Liver (tissue), 9 donors: ENCODE results near the gene MR1. TPM values are rescaled to one million over a fixed set of nuclear protein-coding genes. Genes with fewer than 3 reads are reported as not detected.

Source experiments
- DNase-seq: peaks from one replicate; pipeline ENCODE4 v3.0.0-alpha.2; 2017; ENCODE audit warnings: low spot score
- H3K27ac ChIP-seq, 2 donors: one replicate each; pipeline ENCODE4 v1.7.0; 2013; ENCODE audit warnings: inconsistent platforms in 2 of 2, low read length in 2 of 2, control low read depth in 1 of 2, low read depth in 1 of 2, mild to moderate bottlenecking in 1 of 2
- H3K27me3 ChIP-seq, 4 donors: one replicate each; pipeline versions ENCODE4 v1.6.1 to v1.7.0; 2013; ENCODE audit warnings: low read length in 3 of 4, inconsistent platforms in 1 of 4, mild to moderate bottlenecking in 1 of 4, moderate library complexity in 1 of 4; ENCODE audit not compliant: control insufficient read depth in 4 of 4, insufficient read depth in 4 of 4
- H3K36me3 ChIP-seq, 4 donors: one replicate each; pipeline versions ENCODE4 v1.6.1 to v1.7.0; 2013; ENCODE audit warnings: low read length in 3 of 4, mild to moderate bottlenecking in 3 of 4, low read depth in 1 of 4, moderate library complexity in 1 of 4; ENCODE audit not compliant: control insufficient read depth in 4 of 4, insufficient read depth in 3 of 4
- H3K4me1 ChIP-seq, 4 donors: one replicate each; pipeline versions ENCODE4 v1.6.1 to v1.7.0; 2013; ENCODE audit warnings: low read length in 3 of 4, mild to moderate bottlenecking in 3 of 4, moderate library complexity in 1 of 4; ENCODE audit not compliant: control insufficient read depth in 4 of 4, insufficient read depth in 4 of 4
- H3K4me3 ChIP-seq, 3 donors: one replicate each; pipeline versions ENCODE4 v1.6.1 to v1.7.0; 2013; ENCODE audit warnings: low read length in 3 of 3, control low read depth in 1 of 3, low read depth in 1 of 3, mild to moderate bottlenecking in 1 of 3
- H3K9ac ChIP-seq, 2 donors: one replicate each; pipeline ENCODE4 v1.7.0; 2013; ENCODE audit warnings: low read length in 2 of 2, mild to moderate bottlenecking in 2 of 2, moderate library complexity in 2 of 2, control low read depth in 1 of 2, low read depth in 1 of 2
- H3K9me3 ChIP-seq, 4 donors: one replicate each; pipeline versions ENCODE4 v1.6.1 to v1.7.0; 2013; ENCODE audit warnings: low read length in 3 of 4; ENCODE audit not compliant: control insufficient read depth in 4 of 4
- CTCF ChIP-seq: fragments of 150-350 bp; IDR thresholded peaks from 2 replicates; pipeline ENCODE4 v1.5.1; 2017; ENCODE audit warnings: improper control_type of control experiment, low read depth, low read length; ENCODE audit not compliant: missing input control
- EGR1 ChIP-seq, 2 donors: IDR thresholded peaks; 2 replicates each; pipeline ENCODE4 v1.6.1; 2016 to 2018; ENCODE audit warnings: antibody characterized with exemption in 2 of 2, low read depth in 2 of 2
- FOXA1 ChIP-seq: IDR thresholded peaks from 2 replicates; pipeline ENCODE4 v1.6.1; 2016; ENCODE audit warnings: antibody characterized with exemption
- FOXA2 ChIP-seq: IDR thresholded peaks from 2 replicates; pipeline ENCODE4 v1.6.1; 2016; ENCODE audit warnings: antibody characterized with exemption
- GABPA ChIP-seq, 2 donors: IDR thresholded peaks in 1 of 2; conservative IDR thresholded peaks in 1 of 2; 2 replicates each; pipeline ENCODE4 v1.6.1; 2016; ENCODE audit warnings: antibody characterized with exemption in 2 of 2, mild to moderate bottlenecking in 1 of 2, moderate library complexity in 1 of 2
- HNF4A ChIP-seq, 2 donors: conservative IDR thresholded peaks; 2 replicates each; pipeline ENCODE4 v1.6.1; 2016; ENCODE audit warnings: antibody characterized with exemption in 2 of 2, mild to moderate bottlenecking in 2 of 2
- HNF4G ChIP-seq: IDR thresholded peaks from 2 replicates; pipeline ENCODE4 v1.6.1; 2016; ENCODE audit warnings: antibody characterized with exemption
- JUND ChIP-seq, 2 donors: IDR thresholded peaks; 2 replicates each; pipeline ENCODE4 v1.6.1; 2016; ENCODE audit warnings: antibody characterized with exemption in 2 of 2
- NR2F2 ChIP-seq: IDR thresholded peaks from 2 replicates; pipeline ENCODE4 v1.6.1; 2016; ENCODE audit warnings: antibody characterized with exemption
- RXRA ChIP-seq, 2 donors: IDR thresholded peaks; 2 replicates each; pipeline ENCODE4 v1.6.1; 2017 to 2018; ENCODE audit warnings: antibody characterized with exemption in 2 of 2, mild to moderate bottlenecking in 1 of 2
- SP1 ChIP-seq: IDR thresholded peaks from 2 replicates; pipeline ENCODE4 v1.6.1; 2018; ENCODE audit warnings: antibody characterized with exemption, mild to moderate bottlenecking
- TAF1 ChIP-seq: conservative IDR thresholded peaks from 2 replicates; pipeline ENCODE4 v1.6.1; 2016; ENCODE audit warnings: antibody characterized with exemption, mild to moderate bottlenecking
- YY1 ChIP-seq: IDR thresholded peaks from 2 replicates; pipeline ENCODE4 v1.6.1; 2016; ENCODE audit warnings: antibody characterized with exemption, mild to moderate bottlenecking
- WGBS: extraction: QIAGEN DNeasy Blood & Tissue Kit; methylation state at CpG from one replicate; pipeline ENCODE4 v1.1.7; 2013; 5-methylcytosine and 5-hydroxymethylcytosine counted together
- polyA plus RNA-seq, 2 donors: library from polyadenylated mRNA; stranded (reverse) in 1 of 2; unstranded in 1 of 2; fragments of 200-250 nt in 1 of 2; fragments of >200 nt in 1 of 2; fragmentation: Nextera tagmentation in 1 of 2; extraction: Ambion mirVana in 1 of 2; gene quantifications; one replicate each; pipeline versions ENCODE4 v1.2.1 to v1.2.3, GENCODE V29; 2013 to 2015
- total RNA-seq, 2 donors: library from RNA; depleted of rRNA; stranded (reverse); fragments of >200 nt; gene quantifications; one replicate each; pipeline ENCODE4 v1.2.3, GENCODE V29; 2014
- TF ChIP-seq, protein P1 (sequence below): IDR thresholded peaks from 2 replicates; pipeline ENCODE4 v1.6.1; 2016; ENCODE audit warnings: antibody characterized with exemption
- TF ChIP-seq, protein P2 (sequence below): IDR thresholded peaks from 2 replicates; pipeline ENCODE4 v1.6.1; 2016; ENCODE audit warnings: antibody characterized with exemption, mild to moderate bottlenecking
- TF ChIP-seq, protein P3 (sequence below): IDR thresholded peaks from 2 replicates; pipeline ENCODE4 v1.6.1; 2016; ENCODE audit warnings: antibody characterized with exemption
- donor health status: healthy.
- donor health status: healthy.
- donor health status: healthy.
- donor health status: healthy.
- donor health status: healthy.

MR1 gene
- total and polyA plus RNA-seq, 4 donors, result 5.5 to 8.1 (median 6.1) TPM

GRCh38 chr1:181090641-181091126 lies 56.9 kb downstream of the MR1 start:
- H3K4me1 ChIP-seq, result peaks cover 0 to 35% (median 16%) of the 10 kb centered on the region in 4 donors
- DNase-seq, result no peak

More at GRCh38 chr1:181090641-181091126, 56.9 kb downstream of the MR1 start:
- H3K4me3 ChIP-seq, result peak overlapping the region; percentile 72 to 86 (median 75)
- H3K36me3 ChIP-seq, result no peaks in the 10 kb centered on the region
- peak overlapping the region; percentile 72 to 97 for H3K9ac ChIP-seq
- no peaks in the 10 kb centered on the region for H3K27me3 ChIP-seq
- WGBS, result 23% methylated on average over 9 of the region's 9 CpGs
- peak overlapping the region; percentile 79 to 89 for H3K27ac ChIP-seq
- TF ChIP-seq SP1 (no peak), EGR1 (IDR thresholded peaks at IDR 0.05; ENCODE audit: low read depth in 2 of 2) (no peak), RXRA (IDR thresholded peaks at IDR 0.05) (no peak), JUND (IDR thresholded peaks at IDR 0.05) (no peak), GABPA (IDR thresholded peaks at IDR 0.05 in 1 of 2, conservative IDR thresholded peaks at IDR 0.05 in 1 of 2) (no peak), FOXA1 (no peak), YY1 (no peak), HNF4A (conservative IDR thresholded peaks at IDR 0.05) (no peak), NR2F2 (no peak), FOXA2 (no peak), TAF1 (no peak), HNF4G (no peak), CTCF (no peak)
- TF ChIP-seq, protein P1, sequence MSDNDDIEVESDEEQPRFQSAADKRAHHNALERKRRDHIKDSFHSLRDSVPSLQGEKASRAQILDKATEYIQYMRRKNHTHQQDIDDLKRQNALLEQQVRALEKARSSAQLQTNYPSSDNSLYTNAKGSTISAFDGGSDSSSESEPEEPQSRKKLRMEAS, result no peak
- TF ChIP-seq, protein P2, sequence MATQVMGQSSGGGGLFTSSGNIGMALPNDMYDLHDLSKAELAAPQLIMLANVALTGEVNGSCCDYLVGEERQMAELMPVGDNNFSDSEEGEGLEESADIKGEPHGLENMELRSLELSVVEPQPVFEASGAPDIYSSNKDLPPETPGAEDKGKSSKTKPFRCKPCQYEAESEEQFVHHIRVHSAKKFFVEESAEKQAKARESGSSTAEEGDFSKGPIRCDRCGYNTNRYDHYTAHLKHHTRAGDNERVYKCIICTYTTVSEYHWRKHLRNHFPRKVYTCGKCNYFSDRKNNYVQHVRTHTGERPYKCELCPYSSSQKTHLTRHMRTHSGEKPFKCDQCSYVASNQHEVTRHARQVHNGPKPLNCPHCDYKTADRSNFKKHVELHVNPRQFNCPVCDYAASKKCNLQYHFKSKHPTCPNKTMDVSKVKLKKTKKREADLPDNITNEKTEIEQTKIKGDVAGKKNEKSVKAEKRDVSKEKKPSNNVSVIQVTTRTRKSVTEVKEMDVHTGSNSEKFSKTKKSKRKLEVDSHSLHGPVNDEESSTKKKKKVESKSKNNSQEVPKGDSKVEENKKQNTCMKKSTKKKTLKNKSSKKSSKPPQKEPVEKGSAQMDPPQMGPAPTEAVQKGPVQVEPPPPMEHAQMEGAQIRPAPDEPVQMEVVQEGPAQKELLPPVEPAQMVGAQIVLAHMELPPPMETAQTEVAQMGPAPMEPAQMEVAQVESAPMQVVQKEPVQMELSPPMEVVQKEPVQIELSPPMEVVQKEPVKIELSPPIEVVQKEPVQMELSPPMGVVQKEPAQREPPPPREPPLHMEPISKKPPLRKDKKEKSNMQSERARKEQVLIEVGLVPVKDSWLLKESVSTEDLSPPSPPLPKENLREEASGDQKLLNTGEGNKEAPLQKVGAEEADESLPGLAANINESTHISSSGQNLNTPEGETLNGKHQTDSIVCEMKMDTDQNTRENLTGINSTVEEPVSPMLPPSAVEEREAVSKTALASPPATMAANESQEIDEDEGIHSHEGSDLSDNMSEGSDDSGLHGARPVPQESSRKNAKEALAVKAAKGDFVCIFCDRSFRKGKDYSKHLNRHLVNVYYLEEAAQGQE, result no peak
- TF ChIP-seq, protein P3, sequence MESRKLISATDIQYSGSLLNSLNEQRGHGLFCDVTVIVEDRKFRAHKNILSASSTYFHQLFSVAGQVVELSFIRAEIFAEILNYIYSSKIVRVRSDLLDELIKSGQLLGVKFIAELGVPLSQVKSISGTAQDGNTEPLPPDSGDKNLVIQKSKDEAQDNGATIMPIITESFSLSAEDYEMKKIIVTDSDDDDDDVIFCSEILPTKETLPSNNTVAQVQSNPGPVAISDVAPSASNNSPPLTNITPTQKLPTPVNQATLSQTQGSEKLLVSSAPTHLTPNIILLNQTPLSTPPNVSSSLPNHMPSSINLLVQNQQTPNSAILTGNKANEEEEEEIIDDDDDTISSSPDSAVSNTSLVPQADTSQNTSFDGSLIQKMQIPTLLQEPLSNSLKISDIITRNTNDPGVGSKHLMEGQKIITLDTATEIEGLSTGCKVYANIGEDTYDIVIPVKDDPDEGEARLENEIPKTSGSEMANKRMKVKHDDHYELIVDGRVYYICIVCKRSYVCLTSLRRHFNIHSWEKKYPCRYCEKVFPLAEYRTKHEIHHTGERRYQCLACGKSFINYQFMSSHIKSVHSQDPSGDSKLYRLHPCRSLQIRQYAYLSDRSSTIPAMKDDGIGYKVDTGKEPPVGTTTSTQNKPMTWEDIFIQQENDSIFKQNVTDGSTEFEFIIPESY, result no peak
- H3K9me3 ChIP-seq, result no peaks in the 10 kb centered on the region
